GM12878 (cell line): ENCODE data around the gene ZNF134.

Experiments
- CHD2 ChIP-seq: IDR thresholded peaks from 2 replicates; pipeline ENCODE4 v1.6.1; 2011; ENCODE audit warnings: low read depth, low read length, improper control_type of control experiment, borderline replicate concordance
- EP300 ChIP-seq, 2 experiments: fragments of 150-350 bp in 1 of 2; IDR thresholded peaks; 2 replicates each; pipeline ENCODE4 v1.6.1; 2011 to 2012; ENCODE audit warnings: low read depth in 2 of 2, low read length in 2 of 2, borderline replicate concordance in 1 of 2, improper control_type of control experiment in 1 of 2, inconsistent platforms in 1 of 2; ENCODE audit not compliant: control insufficient read depth in 1 of 2
- ESRRA ChIP-seq: IDR thresholded peaks from 2 replicates; pipeline ENCODE4 v1.6.1; 2012; ENCODE audit warnings: mild to moderate bottlenecking, low read length, improper control_type of control experiment
- EZH2 ChIP-seq: IDR thresholded peaks from 2 replicates; pipeline ENCODE4 v1.6.1; 2012; ENCODE audit warnings: low read depth, mild to moderate bottlenecking, control low read depth, inconsistent platforms, low read length, borderline replicate concordance; ENCODE audit not compliant: control insufficient read depth
- HDAC6 ChIP-seq: fragments of 200-600 bp; sonication (generic); IDR thresholded peaks from one replicate; pipeline ENCODE4 v1.8.0; 2017; ENCODE audit warnings: antibody characterized with exemption; ENCODE audit not compliant: unreplicated experiment
- KDM1A ChIP-seq: fragments of 200-600 bp; sonication (generic); IDR thresholded peaks from 2 replicates; pipeline ENCODE4 v1.6.1; 2016; ENCODE audit warnings: borderline replicate concordance
- NFYB ChIP-seq: IDR thresholded peaks from 2 replicates; pipeline ENCODE4 v1.6.1; 2011; ENCODE audit warnings: low read depth, mild to moderate bottlenecking, low read length, improper control_type of control experiment, moderate library complexity; ENCODE audit not compliant: insufficient read depth
- POLR2AphosphoS5 ChIP-seq: IDR thresholded peaks from 2 replicates; pipeline ENCODE4 v1.6.1; 2011; ENCODE audit warnings: mild to moderate bottlenecking, low read length, inconsistent platforms
- RAD51 ChIP-seq: fragments of 450-650 bp; IDR thresholded peaks from 2 replicates; pipeline ENCODE4 v1.6.1; 2016; ENCODE audit warnings: moderate library complexity, mild to moderate bottlenecking, inconsistent platforms
- RBBP5 ChIP-seq: fragments of 200-600 bp; sonication (generic); conservative IDR thresholded peaks from 2 replicates; pipeline ENCODE4 v1.6.1; 2016
- SMC3 ChIP-seq: IDR thresholded peaks from 2 replicates; pipeline ENCODE4 v1.6.1; 2011; ENCODE audit warnings: low read length, improper control_type of control experiment, borderline replicate concordance
- STAT3 ChIP-seq: IDR thresholded peaks from 2 replicates; pipeline ENCODE4 v1.6.1; 2011; ENCODE audit warnings: low read depth, low read length, improper control_type of control experiment
- TF ChIP-seq, protein P1 (sequence below): fragments of 450-650 bp; IDR thresholded peaks from 2 replicates; pipeline ENCODE4 v1.6.1; 2017; ENCODE audit warnings: antibody characterized with exemption, mild to moderate bottlenecking, moderate library complexity
- TF ChIP-seq, protein P2 (sequence below), 3 experiments: IDR thresholded peaks in 2 of 3; conservative IDR thresholded peaks in 1 of 3; 2 replicates each; pipeline ENCODE4 v1.5.1; 2011; ENCODE audit warnings: low read depth in 3 of 3, low read length in 3 of 3, mild to moderate bottlenecking in 3 of 3, control low read depth in 2 of 3, moderate library complexity in 2 of 3, inconsistent platforms in 1 of 3, mixed read lengths in 1 of 3; ENCODE audit not compliant: control insufficient read depth in 2 of 3, insufficient read depth in 1 of 3; ENCODE audit errors: extremely low read depth in 1 of 3

DNA sequence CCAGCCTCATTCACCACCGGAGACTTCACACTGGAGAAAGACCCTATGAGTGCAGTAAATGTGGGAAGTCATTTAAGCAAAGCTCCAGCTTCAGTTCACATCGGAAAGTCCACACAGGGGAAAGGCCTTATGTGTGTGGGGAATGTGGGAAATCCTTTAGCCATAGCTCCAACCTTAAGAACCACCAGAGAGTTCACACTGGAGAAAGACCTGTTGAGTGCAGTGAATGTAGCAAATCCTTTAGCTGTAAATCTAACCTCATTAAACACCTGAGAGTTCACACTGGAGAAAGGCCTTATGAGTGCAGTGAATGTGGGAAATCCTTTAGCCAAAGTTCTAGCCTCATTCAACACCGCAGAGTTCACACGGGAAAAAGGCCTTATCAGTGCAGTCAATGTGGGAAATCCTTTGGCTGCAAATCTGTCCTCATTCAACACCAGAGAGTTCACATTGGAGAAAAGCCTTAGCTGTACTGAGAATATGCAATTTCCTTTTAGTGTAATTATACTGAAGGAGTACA, 27.7 kb downstream of the ZNF134 start:
- TF ChIP-seq HDAC6 (no peak), SMC3 (no peak), CHD2 (no peak), ESRRA (no peak), EP300 (IDR thresholded peaks at IDR 0.05; ENCODE audit: borderline replicate concordance in 1 of 2, control insufficient read depth in 1 of 2, low read depth in 2 of 2, low read length in 2 of 2) (no peak), KDM1A (no peak), EZH2 (no peak), RAD51 (no peak), POLR2AphosphoS5 (no peak), NFYB (no peak), STAT3 (no peak), RBBP5 (no peak)
- TF ChIP-seq, protein P1, sequence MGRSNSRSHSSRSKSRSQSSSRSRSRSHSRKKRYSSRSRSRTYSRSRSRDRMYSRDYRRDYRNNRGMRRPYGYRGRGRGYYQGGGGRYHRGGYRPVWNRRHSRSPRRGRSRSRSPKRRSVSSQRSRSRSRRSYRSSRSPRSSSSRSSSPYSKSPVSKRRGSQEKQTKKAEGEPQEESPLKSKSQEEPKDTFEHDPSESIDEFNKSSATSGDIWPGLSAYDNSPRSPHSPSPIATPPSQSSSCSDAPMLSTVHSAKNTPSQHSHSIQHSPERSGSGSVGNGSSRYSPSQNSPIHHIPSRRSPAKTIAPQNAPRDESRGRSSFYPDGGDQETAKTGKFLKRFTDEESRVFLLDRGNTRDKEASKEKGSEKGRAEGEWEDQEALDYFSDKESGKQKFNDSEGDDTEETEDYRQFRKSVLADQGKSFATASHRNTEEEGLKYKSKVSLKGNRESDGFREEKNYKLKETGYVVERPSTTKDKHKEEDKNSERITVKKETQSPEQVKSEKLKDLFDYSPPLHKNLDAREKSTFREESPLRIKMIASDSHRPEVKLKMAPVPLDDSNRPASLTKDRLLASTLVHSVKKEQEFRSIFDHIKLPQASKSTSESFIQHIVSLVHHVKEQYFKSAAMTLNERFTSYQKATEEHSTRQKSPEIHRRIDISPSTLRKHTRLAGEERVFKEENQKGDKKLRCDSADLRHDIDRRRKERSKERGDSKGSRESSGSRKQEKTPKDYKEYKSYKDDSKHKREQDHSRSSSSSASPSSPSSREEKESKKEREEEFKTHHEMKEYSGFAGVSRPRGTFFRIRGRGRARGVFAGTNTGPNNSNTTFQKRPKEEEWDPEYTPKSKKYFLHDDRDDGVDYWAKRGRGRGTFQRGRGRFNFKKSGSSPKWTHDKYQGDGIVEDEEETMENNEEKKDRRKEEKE = no peak
- TF ChIP-seq, protein P2, sequence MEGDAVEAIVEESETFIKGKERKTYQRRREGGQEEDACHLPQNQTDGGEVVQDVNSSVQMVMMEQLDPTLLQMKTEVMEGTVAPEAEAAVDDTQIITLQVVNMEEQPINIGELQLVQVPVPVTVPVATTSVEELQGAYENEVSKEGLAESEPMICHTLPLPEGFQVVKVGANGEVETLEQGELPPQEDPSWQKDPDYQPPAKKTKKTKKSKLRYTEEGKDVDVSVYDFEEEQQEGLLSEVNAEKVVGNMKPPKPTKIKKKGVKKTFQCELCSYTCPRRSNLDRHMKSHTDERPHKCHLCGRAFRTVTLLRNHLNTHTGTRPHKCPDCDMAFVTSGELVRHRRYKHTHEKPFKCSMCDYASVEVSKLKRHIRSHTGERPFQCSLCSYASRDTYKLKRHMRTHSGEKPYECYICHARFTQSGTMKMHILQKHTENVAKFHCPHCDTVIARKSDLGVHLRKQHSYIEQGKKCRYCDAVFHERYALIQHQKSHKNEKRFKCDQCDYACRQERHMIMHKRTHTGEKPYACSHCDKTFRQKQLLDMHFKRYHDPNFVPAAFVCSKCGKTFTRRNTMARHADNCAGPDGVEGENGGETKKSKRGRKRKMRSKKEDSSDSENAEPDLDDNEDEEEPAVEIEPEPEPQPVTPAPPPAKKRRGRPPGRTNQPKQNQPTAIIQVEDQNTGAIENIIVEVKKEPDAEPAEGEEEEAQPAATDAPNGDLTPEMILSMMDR (IDR thresholded peaks at IDR 0.05 in 2 of 3, conservative IDR thresholded peaks at IDR 0.05 in 1 of 3; ENCODE audit: control insufficient read depth in 2 of 3, extremely low read depth in 1 of 3, insufficient read depth in 1 of 3, low read depth in 3 of 3, low read length in 3 of 3) = no peak
